ENCODE results near the gene VPS37C.

Gene VPS37C

GRCh38 chr11:61164606-61165424 lies 3.6 kb upstream of the VPS37C start:
- Mint-ChIP-seq H3K4me3 (peak overlapping the region; percentile 50 to 61), H3K27me3 (no peaks in the 10 kb centered on the region), H3K4me1 (peaks cover 62% of the 10 kb centered on the region), H3K9me3 (no peaks in the 10 kb centered on the region), H3K27ac (peak overlapping the region in 1 of 2 donors; percentile 81)
- DNase-seq = no peak
- ATAC-seq = no peak

GRCh38 chr11:61163714-61164605 lies 2.7 kb upstream of the VPS37C start:
- peak overlapping the region; percentile 81 to 94 for H3K27ac Mint-ChIP-seq
- H3K4me3 Mint-ChIP-seq = peak overlapping the region; percentile 50 to 61
- no peaks in the 10 kb centered on the region for H3K9me3 Mint-ChIP-seq
- H3K4me1 Mint-ChIP-seq = peaks cover 70% of the 10 kb centered on the region
- ATAC-seq (no peak), DNase-seq (no peak)
- no peaks in the 10 kb centered on the region for H3K27me3 Mint-ChIP-seq

- ATAC-seq (no peak), DNase-seq (no peak)
- Mint-ChIP-seq H3K4me1 (peaks cover 77% of the 10 kb centered on the region), H3K27ac (no peak overlapping the region), H3K27me3 (no peaks in the 10 kb centered on the region), H3K4me3 (peak overlapping the region in 1 of 2 donors; percentile 5), H3K9me3 (no peaks in the 10 kb centered on the region)
Measured at GRCh38 chr11:61163021-61163420, 1.8 kb upstream of the VPS37C start.

- H3K27ac Mint-ChIP-seq = peak overlapping the region; percentile 92 to 95
- H3K27me3 Mint-ChIP-seq = no peaks in the 10 kb centered on the region
- ATAC-seq (no peak), DNase-seq (peak in 1 of 2 donors; percentile 28)
- no peaks in the 10 kb centered on the region for H3K9me3 Mint-ChIP-seq
- peaks cover 74% of the 10 kb centered on the region for H3K4me1 Mint-ChIP-seq
- peak overlapping the region; percentile 94 to 98 for H3K4me3 Mint-ChIP-seq
Measured at GRCh38 chr11:61162092-61162941, 1.1 kb upstream of the VPS37C start.

GRCh38 chr11:61160487-61161189 lies 588 bp downstream of the VPS37C start:
- Mint-ChIP-seq H3K27me3 (no peaks in the 10 kb centered on the region), H3K4me1 (peaks cover 72% of the 10 kb centered on the region), H3K9me3 (peaks cover 4 to 10% of the 10 kb centered on the region in 2 donors), H3K4me3 (peak overlapping the region; percentile 80 to 86), H3K27ac (peak overlapping the region; percentile 61 to 91)
- DNase-seq (no peak), ATAC-seq (no peak)

GRCh38 chr11:61158691-61159381 lies 2.4 kb downstream of the VPS37C start:
- Mint-ChIP-seq H3K27ac (peak overlapping the region in 1 of 2 donors; percentile 8), H3K9me3 (peaks cover 20 to 28% of the 10 kb centered on the region in 2 donors), H3K4me1 (peaks cover 65% of the 10 kb centered on the region), H3K4me3 (peak overlapping the region in 1 of 2 donors; percentile 42), H3K27me3 (no peaks in the 10 kb centered on the region)
- DNase-seq (no peak), ATAC-seq (no peak)

- no peaks in the 10 kb centered on the region for H3K27me3 Mint-ChIP-seq
- H3K4me1 Mint-ChIP-seq = peaks cover 56% of the 10 kb centered on the region
- no peak overlapping the region for H3K4me3 Mint-ChIP-seq
- peaks cover 20 to 28% of the 10 kb centered on the region in 2 donors for H3K9me3 Mint-ChIP-seq
- no peak overlapping the region for H3K27ac Mint-ChIP-seq
- ATAC-seq (no peak), DNase-seq (no peak)
Measured at GRCh38 chr11:61157743-61158142, 3.5 kb downstream of the VPS37C start.

- H3K27me3 Mint-ChIP-seq = no peaks in the 10 kb centered on the region
- ATAC-seq (no peak), DNase-seq (no peak)
- no peak overlapping the region for H3K4me3 Mint-ChIP-seq
- H3K4me1 Mint-ChIP-seq = peaks cover 41% of the 10 kb centered on the region
- peaks cover 20 to 28% of the 10 kb centered on the region in 2 donors for H3K9me3 Mint-ChIP-seq
- H3K27ac Mint-ChIP-seq = no peak overlapping the region
Measured at GRCh38 chr11:61155741-61156140, 5.5 kb downstream of the VPS37C start.

GRCh38 chr11:61155312-61155711 lies 5.9 kb downstream of the VPS37C start:
- Mint-ChIP-seq H3K27ac (no peak overlapping the region), H3K4me1 (peaks cover 37% of the 10 kb centered on the region), H3K27me3 (no peaks in the 10 kb centered on the region), H3K4me3 (no peak overlapping the region), H3K9me3 (peaks cover 20 to 28% of the 10 kb centered on the region in 2 donors)
- ATAC-seq (no peak), DNase-seq (no peak)

- Mint-ChIP-seq H3K4me1 (peaks cover 30% of the 10 kb centered on the region), H3K4me3 (no peak overlapping the region), H3K27me3 (no peaks in the 10 kb centered on the region), H3K27ac (no peak overlapping the region), H3K9me3 (peaks cover 20 to 28% of the 10 kb centered on the region in 2 donors)
- DNase-seq (no peak), ATAC-seq (no peak)
Measured at GRCh38 chr11:61154528-61154927, 6.7 kb downstream of the VPS37C start.

- DNase-seq (no peak), ATAC-seq (no peak)
- no peak overlapping the region for H3K4me3 Mint-ChIP-seq
- H3K27me3 Mint-ChIP-seq = no peaks in the 10 kb centered on the region
- peaks cover 20 to 28% of the 10 kb centered on the region in 2 donors for H3K9me3 Mint-ChIP-seq
- no peak overlapping the region for H3K27ac Mint-ChIP-seq
- peaks cover 21% of the 10 kb centered on the region for H3K4me1 Mint-ChIP-seq
Measured at GRCh38 chr11:61153593-61154095, 7.6 kb downstream of the VPS37C start.

GRCh38 chr11:61152816-61153592 lies 8.2 kb downstream of the VPS37C start:
- Mint-ChIP-seq H3K9me3 (peaks cover 20 to 28% of the 10 kb centered on the region in 2 donors), H3K27ac (no peak overlapping the region), H3K4me1 (peaks cover 14% of the 10 kb centered on the region), H3K4me3 (no peak overlapping the region), H3K27me3 (no peaks in the 10 kb centered on the region)
- no peak for ATAC-seq
- DNase-seq = no peak

GRCh38 chr11:61151545-61152252 lies 9.5 kb downstream of the VPS37C start:
- Mint-ChIP-seq H3K4me3 (no peak overlapping the region), H3K27ac (peak overlapping the region in 1 of 2 donors; percentile 75), H3K9me3 (peaks cover 20 to 24% of the 10 kb centered on the region in 2 donors), H3K27me3 (no peaks in the 10 kb centered on the region), H3K4me1 (peaks cover 19% of the 10 kb centered on the region)
- DNase-seq (no peak), ATAC-seq (no peak)
